HG03064 (cell line): Measurements from ENCODE around the gene MEGF6.

Source experiments
- ATAC-seq: cut with Tn5 transposase; IDR thresholded peaks from one replicate; pipeline ENCODE4 v1.9.1; 2021; ENCODE audit warnings: low read depth; ENCODE audit not compliant: unreplicated experiment

The MEGF6 gene

GRCh38 chr1:3475839-3476573, 135.3 kb downstream of the MEGF6 start:
- ATAC-seq: no peak

GRCh38 chr1:3474421-3474820, 136.9 kb downstream of the MEGF6 start:
- no peak for ATAC-seq

DNA sequence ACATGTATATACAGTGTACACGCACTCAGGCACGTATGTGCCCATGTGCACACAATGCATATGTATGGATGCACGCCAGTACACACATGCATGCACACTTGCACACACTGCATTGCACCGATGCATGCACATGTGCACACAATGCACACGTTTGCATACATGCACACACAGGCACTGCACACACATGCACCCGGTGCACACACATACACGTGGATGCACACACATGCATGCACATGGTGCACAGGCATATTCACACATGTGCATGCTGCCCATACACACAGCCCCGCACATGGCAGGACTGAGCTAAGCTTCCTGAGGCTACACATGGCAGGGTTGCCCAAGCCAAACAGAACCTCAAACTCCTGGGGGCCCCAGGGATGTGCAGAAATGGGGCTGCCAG, 137.3 kb downstream of the MEGF6 start:
- no peak for ATAC-seq

DNA sequence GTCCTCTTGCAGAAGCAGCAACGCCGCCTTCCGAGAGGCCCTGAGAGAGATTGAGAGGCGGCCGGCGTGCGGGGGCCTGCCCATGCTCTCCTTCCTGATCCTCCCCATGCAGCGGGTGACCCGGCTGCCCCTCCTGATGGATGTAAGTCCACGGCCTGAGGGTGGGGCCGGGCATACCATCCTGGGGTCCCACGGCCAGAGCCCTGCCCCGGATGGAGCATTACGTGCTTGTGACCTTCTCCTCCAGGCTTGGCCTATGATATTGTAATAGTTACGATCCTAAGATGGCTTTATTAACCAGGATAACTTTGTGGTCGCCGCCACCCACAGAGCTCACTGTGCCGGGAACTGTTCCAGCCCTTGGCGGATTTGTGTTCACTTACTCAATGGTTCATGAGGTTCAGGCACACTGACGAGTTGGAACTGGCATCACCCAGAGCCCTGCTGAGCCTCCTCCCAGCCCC, 137.9 kb downstream of the MEGF6 start:
- ATAC-seq: no peak

DNA sequence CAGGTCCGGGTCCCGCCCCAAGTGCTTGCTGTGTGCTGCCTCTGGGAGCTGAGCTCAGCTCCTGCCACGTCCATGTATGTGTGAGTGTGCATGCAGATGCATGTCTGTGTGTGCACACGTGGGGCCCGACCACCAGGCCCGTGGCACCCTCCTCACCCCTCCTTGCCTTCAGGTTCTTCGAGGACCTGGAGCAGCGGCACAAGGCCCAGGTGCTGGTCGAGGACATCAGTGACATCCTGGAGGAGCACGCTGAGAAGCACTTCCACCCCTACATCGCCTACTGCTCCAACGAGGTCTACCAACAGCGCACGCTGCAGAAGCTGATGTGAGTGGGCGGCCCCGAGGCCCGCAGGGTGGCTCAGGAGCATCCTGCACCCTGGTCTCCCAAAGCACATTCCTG, 138.4 kb downstream of the MEGF6 start:
- no peak for ATAC-seq

- no peak for ATAC-seq
Measured at GRCh38 chr1:3472088-3472850, 139.0 kb downstream of the MEGF6 start.

- no peak for ATAC-seq
Measured at GRCh38 chr1:3471356-3472087, 139.8 kb downstream of the MEGF6 start.

DNA sequence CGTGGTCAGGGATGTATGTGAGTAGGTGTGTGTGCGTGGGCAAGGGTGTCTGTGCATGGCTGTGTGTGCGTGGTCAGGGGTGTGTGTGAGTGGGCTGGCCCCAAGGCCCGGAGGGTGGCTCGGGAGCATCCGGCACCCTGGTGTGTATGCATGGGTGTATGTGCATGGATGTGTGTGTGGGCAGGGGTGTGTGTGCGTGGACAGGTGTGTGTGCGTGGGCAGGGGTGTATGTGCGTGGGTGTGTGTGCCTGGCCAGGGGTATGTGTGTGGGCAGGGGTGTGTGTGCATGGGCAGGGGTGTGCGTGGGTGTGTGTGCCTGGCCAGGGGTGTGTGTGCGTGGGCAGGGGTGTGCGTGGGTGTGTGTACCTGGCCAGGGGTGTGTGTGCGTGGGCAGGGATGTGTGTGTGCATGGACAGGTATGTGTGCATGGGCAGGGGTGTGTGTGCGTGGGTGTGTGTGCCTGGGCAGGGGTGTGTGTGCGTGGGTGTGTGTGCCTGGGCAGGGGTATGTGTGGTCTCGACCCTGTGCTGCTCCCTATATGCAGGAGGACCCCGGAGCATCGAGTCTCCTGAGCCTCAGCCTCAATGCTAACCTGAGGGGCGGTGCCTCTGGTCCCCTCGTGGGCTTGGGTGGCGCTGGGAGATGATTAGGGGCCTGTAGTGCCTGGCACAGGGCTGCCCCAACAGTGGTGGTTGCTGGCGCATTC, 140.5 kb downstream of the MEGF6 start:
- ATAC-seq: no peak

DNA sequence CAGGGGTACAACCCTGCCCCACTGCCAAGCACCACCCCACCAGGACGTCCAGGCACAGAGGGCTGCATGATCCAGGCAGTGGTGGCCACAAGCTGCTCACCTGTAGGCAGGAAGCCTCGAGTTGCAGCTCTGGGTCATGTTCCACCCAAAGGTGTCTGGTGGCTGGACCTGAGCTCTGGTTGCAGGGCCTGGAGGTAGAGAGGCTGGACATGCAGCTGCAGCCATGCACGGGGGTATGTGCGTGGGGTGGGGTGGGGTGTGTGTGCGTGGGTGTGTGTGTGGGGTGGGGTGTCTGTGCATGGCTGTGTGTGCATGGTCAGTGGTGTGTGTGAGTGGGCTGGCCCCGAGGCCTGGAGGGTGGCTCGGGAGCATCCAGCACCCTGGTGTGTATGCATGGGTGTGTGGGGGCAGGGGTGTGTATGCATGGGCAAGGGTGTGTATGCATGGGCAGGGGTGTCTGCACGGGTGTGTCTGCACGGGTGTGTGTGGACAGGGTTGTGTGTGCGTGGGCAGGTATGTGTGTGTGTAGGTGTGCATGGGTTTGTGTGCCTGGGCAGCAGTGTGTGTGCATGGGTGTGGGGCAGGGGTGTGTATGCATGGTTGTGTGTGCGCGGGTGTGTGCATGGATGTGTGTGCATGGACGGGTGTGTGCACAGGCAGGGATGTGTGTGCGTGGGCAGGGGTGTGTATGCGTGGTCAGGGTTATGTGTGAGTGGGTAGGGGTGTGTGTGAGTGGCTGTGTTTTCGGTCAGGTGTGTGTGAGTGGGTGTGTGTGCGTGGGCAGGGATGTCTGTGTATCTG, 141.3 kb downstream of the MEGF6 start:
- ATAC-seq: no peak

GRCh38 chr1:3469104-3469848, 142.0 kb downstream of the MEGF6 start:
- ATAC-seq: no peak

DNA sequence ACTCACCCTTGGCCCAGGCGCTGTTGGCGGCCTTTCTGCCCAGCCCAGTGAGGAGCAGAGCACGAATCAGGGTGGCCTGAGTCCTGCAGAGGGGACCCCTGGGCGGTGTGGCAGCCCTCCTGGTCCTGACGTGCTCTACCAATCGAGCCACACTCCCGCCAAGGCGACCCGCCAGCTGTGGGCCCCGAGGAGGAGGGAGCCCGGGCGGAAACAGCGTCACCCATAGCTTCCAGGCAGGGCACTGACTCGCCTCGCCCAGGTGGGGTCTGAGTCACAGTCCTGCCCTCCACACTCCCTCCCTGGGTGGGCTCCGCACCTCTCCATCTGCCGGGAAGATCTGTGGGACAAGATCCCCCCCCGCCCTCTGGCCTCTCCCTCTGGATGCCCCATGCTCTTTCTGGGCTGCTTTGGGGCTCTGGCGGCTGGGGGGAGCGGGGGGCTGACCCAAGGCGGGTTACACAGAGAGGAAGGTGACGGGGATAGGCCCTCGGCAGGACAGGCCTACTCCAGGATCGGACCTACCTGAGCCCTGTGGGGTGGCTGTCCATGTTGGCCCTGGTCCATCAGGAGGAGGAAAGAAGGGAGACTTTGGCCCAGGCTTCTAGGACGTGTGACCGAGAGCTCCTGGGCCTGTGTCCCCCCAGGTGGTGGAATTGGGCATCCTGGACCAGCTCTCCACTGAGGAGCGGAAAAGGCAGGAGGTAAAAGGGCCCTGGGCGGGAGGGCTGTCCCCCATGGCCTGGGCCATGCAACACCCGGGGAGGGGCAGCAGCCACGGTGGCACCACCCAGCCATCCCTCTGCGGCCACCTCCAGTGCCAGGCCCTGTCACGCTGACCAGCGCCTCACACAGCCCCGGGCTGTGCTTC, 142.8 kb downstream of the MEGF6 start:
- ATAC-seq: no peak

DNA sequence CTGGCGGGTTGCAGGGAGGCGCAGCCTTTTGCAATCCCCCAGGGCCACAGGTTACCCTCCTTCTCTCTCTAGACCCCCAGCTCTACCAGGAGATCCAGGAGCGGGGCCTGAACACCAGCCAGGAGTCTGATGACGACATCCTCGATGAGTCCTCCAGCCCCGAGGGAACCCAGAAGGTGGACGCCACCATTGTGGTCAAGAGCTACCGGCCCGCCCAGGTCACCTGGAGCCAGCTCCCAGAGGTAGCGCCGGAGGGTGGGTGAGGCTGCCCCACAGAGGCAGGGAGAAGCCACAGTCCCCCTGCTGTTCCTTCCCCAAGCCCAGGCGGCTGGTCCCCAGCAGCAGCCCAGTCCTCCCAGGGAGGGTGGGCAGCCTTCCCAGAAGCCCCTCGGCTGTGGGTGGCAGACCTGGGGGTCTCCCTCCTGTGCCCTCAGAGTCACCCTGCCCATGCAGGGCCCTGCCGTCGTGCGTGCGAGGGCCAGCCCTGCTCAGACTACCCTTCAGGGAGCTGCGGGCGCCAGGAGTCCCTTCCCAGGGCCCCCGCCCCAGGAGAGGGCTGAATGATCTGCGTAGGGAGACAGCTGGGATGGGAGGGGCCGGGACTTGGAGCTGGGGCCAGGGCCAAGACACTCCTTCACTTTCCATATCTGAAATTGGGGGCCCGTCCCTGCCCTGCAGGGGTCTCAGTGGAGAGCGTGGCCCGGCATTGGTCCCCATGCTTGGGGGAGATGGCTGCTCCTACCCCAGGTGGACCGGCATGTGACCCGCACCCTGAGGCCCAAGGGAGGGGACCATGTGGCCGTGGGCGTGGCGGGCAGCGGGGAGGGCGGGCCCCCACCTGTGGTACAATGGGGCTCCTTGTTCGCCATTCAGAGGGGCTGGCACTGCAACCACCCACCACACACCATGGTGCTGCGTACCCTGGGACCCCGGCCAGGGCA, 143.9 kb downstream of the MEGF6 start:
- ATAC-seq: no peak

DNA sequence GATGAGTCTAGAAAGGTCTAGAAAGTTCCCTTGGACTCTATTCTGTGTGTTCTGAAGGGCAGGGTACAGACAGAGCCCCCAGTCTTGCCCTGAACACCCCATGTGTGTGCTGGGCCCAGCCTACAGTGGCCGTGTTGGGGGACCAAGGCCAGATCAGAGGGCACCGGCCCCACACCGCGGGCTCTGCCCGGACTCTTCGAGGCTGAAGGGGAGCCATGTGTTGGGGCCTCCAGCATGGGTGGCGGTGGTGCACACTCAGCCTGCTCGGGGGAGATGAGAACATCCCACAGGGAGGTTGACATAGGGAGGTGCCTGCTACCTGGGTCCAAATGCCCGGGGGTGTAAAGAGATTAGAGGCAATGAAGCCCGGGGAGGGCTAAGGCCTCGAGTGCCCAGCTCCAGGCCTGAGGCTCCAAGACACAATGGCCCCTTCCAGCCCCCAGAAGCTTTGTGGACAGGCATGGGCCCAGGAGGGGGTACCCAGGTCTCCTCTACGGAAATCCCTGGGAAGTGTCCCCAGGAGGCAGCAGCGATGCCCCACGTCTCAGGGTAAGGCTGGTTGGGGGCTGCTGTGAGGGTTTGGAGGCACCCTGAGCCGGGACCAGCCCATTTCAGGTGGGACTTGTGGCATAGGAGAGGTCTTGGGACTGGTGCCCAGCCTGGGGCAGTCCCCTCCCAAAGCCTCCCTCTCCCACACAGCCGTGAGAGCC, 144.8 kb downstream of the MEGF6 start:
- ATAC-seq: no peak

DNA sequence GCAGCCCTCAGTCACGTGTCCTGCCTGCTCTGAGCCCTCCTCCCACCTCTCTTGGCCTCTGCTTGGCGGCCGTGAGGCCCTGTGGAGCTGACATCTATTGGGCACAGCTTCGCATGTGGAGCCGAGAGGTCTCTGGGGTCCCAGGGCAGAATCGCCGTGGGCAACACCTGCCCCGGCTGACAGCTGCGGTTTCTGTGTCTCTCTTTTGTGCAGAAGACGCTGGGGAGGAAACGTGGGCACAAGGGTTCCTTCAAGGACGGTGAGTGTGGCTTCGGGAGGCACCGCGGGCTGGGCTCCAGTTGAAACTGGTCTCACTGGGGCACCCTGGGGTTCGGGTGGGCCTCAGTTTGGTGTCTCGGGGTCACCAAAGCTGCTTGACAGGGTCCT, 145.4 kb downstream of the MEGF6 start:
- no peak for ATAC-seq

DNA sequence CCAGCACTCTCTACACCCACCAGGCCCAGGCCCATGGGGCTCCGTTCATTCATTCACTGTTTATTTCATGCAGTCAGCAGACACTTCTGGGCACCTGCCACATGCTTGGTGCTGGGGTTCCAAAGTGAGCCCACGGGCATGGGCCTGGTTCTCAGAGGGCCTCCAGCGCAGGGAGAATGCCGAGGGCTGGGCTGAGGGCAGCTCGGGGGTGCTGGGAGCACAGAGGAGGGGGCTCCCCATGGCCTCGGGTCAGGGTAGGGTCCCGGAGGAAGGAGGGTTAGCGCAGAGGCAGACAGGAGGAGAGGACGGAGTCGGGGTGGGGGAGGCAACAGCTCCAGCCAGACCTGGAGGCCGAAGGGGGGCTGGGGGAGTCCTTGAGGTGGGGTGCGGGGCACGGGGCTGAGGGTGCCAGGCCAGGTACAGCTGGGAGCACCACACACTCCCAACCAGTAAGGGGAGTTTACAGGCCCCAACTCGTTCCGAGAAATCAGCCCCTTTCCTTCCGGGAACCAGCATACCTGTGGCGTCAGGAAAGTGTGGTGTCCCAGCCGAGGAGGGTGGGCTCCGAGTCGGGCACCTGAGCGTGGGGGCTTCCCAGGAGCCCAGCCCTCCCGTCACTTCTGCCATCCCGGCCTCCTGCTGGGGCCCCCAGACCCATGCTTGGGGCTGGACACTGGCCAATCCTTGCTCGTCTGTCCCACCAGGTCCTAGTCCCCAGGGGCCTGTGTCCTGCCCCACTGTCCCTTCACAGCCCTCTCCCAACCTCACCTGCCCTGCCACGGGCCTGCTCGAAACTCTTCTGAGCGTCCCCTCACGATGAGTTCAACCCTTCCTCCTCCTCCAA, 146.0 kb downstream of the MEGF6 start:
- ATAC-seq: no peak

DNA sequence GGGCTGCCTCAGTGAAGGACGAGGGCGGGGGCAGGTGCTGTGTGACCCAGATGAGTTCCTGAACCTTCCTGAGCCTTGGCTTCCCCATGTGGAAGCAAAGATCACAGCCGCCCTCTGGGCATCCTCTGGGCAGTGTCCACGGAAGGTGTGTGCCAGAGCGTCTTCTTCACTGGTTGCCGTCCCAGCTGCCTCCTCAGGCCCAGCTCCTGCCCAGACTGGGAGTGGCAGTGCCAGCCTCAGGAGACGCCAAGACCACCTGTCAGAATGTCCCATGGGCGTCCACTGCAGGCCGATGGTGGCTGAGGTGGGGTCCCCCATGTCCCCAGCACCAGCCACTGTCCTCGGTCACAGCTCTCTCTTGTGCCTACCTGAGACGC, 146.7 kb downstream of the MEGF6 start:
- ATAC-seq: no peak
